Measurements from ENCODE around the gene NELL1.
"Not testable (repeated sequence)": the region's sequence is repeated elsewhere in the genome, so short reads cannot be mapped to it uniquely, and the experiment has no call there.

The NELL1 gene

DNA sequence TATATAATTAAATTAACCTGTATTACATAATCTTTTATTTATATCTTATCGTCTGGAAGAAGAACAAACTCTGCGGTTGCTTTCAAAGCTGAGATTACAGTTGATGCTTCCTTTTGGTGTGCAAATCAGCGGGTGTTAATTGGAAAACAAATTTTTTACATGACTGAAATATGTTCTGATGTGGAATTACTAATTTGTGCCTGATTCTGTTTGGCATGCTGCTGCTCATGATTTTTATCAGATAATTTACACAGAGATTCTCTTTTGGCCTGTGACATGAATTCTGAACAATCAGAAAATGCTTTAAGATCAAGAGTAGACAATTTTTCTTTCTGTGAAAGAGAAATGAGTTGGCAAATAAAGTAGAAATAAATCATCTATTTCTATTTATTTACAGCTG lies 510.8 kb downstream of the NELL1 start:
- DNase-seq (ENCODE audit: low read depth in 4 of 4, low spot score in 1 of 4) = no peak

DNA sequence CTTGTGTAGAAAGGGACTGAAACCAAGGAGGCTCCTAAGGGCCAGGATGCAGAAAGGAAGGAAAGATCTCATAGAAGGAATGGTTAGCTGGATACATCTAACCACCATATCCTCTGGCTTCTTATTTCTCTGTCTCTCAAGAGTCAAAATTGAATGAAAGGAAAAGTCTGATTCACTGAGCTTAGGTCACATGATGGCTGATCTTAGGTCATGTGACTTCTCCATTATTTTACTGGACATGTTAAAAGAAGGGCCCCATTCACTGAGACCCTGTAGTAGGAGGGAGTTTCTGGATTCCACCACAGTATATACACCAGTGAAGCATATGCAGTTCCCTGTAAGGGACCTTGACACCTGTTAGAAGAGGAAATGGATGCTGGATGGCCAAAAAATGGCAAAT lies 516.6 kb downstream of the NELL1 start:
- no peak for DNase-seq (ENCODE audit: low read depth in 4 of 4, low spot score in 1 of 4)

DNA sequence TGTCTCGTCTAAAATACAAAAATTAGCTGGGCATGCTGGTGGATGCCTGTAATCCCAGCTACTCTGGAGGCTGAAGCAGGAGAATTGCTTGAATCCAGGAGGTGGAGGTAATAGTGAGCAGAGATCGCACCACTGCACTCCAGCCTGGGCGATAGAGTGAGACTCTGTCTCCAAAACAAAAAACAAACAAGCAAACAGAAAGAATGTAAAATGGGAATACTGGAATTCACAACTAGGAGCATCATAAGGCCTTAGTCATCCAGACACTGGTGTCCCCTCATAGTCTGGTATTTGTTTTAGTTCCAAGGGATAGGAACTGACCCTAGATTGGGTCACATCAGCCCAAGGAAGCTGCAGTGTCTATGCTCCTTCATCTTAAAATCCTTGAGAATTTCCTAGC lies 520.8 kb downstream of the NELL1 start:
- no peak for DNase-seq (ENCODE audit: low read depth in 4 of 4, low spot score in 1 of 4)

DNA sequence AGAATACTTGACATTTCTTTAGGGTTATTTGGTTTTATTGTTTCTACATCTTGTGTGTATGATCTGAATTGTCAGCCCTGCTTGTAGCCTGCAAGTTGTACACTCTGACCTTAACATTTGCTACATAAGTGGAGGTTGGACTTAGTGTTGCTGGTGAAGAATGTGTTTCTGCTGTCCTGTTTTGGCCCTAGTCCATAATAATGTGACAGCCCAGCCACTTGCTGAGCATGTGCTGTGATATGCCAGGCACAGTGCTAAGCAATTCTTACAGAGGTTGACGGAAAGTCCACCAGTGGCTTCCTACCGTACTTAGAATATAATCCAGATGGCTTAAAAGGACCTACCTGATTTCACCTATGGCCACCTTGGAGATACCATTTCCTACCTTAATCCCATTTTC lies 526.6 kb downstream of the NELL1 start:
- DNase-seq (ENCODE audit: low read depth in 4 of 4, low spot score in 1 of 4) = no peak

DNA sequence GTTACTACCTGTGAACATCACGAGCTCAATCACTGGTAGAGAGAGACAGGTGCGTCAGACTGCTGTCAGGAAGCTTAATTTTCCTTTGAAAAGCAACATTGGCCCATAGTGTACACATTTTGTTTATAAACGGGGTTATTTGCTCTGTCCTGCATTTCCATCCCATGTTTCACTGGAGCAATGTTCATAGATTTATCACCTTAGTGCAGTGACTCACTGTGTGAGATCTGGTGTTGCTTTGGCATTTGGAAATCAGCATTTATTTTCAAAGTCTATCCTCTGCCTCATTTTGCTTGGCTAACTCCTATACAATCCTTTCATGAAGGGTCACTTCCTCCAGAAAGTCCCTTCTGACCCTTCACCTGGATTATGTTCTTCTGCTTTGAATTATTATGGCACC lies 529.1 kb downstream of the NELL1 start:
- no peak for DNase-seq (ENCODE audit: low read depth in 4 of 4, low spot score in 1 of 4)

DNA sequence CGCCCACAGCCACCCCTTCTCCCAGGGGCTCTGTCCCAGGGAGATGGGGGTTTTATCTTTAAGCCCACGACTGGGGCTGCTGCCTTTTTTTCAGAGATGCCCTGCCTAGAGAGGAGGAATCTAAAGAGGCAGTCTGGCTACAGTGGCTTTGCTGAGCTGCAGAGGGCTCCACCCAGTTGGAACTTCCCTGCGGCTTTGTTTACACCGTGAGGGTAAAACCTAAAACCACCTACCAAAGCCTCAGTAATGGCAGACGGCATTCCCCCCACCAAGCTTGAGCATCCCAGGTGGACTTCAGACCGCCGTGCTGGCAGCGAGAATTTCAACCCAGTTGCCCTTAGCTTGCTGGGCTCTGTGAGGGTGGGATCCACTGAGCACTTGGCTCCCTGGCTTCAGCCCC lies 535.8 kb downstream of the NELL1 start:
- no peak for DNase-seq (ENCODE audit: low read depth in 4 of 4, low spot score in 1 of 4)

DNA sequence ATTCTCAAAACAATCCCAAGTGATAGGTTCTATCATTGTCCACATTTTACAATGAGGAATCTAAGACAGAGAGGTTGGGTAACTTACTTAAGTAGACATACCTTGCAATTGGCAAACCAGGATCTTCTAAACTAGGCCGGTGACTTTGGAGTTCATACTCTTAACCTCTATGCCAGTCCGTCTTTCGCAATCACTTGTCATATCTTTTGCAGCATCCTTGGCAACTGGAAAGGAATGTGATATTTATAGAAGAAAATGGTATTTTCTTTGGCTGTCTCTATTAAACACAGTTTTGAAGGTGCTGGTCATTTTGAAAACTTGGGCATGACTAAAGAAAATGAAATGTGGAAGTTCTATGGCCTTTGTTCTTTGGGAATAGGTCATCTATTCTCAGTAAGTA lies 556.5 kb downstream of the NELL1 start:
- no peak for DNase-seq (ENCODE audit: low read depth in 4 of 4, low spot score in 1 of 4)

DNA sequence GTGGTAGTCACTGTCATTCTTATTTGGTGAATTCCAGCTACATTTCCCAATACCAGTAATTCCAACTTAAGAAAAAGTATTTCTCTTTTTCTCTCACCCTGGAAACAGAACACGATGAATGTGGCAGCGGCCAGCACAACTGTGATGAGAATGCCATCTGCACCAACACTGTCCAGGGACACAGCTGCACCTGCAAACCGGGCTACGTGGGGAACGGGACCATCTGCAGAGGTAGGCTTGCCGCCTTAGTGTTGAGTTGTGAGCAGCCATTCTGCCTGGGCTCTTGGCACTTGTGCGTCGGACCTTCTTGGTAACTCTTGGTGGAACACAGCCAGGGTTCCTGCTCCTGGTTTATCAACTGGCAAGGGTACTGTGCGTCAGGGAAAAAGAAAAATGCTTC lies 559.8 kb downstream of the NELL1 start:
- no peak for DNase-seq (ENCODE audit: low read depth in 4 of 4, low spot score in 1 of 4)

DNA sequence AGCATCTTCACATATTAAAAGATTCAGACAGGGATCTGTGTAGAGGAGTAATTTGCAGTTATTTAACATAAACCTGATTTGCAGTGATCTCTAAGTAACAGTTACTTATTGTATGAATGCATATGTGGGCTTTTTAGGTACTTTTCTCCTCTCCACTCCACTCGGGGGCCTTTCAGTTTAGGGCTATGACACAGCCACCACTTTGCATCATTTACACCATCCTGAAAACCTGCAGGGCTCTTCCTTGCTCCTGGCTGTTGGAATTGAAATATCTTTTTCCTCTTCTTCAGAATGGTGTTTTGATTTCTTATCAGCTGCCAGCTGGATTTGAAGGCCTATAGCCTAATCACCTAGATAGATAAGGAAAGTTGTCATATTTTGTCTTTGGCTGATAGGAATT lies 580.8 kb downstream of the NELL1 start:
- DNase-seq (ENCODE audit: low read depth in 4 of 4, low spot score in 1 of 4) = no peak

DNA sequence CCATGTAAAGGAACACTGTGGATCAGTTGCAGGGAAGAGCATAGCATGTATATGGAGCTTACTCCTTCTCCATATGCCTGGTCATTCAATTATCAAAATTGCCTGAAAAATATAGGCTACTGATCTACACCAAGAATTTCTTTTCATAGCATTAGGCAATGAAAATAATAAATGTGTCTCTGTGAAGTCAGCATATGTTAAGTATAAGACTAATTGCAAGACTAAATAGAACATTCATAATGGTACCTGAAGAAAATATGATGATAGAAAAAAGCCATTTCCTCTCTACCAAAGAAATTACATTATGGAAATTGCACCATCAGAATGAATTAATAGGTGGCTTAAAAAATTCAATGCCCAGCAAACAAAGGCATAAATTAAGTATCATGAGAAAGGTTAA lies 584.7 kb downstream of the NELL1 start:
- DNase-seq (ENCODE audit: low read depth in 4 of 4, low spot score in 1 of 4) = no peak

DNA sequence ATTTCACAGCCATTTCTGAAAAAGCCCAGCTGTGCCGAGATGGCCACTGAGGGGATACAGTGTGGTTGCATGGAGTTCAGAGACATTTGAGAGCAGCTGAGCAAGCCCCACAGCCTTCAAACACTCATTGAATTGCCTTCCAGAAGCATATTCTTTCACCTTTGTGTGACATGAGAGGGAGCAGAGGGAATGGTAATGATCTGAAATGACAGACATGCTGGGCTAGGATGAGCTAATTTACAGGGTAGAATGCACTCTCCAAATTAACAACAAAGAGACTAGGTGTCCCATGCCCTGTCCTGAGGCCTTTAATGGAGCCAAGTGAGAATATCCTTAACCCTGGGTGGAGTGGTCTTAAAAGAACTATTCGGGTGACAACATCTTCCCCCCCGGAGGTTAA lies 585.4 kb downstream of the NELL1 start:
- DNase-seq (ENCODE audit: low read depth in 4 of 4, low spot score in 1 of 4) = no peak

DNA sequence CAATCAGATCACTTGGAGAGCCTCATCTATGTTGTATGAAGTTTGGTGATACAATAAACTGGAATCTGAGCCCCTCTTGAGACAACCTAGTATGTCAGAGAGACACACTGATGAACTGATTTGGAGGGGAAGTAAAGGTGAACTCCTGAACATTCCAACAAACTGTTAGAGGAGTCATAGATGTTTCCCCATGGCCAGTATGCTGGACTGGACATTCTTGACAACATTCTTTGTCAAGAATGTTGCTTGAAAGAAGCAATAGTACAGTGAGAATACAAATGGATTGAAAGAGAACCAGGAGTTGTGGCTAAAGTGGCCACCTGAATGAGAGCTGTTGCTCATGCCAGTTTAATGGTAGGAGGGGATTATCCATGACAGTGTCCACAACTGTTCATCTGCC lies 588.1 kb downstream of the NELL1 start:
- DNase-seq (ENCODE audit: low read depth in 4 of 4, low spot score in 1 of 4) = no peak

DNA sequence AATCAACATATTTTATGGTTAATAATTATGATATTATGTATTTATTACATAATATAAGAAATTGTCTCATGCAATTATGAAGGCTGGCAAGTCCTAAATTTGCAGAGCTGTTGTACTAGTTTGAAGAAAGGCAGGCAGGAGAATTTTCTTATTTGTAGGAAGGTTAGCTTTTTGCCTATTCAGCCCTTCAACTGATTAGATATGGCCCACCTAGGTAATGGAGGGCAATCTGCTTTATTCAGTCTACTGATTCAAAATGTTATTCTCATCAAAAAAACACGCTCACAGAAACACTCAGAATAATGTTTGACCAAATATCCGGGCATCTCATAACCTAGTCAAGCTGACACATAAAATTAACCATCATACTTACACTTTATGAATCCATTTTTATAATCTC lies 589.0 kb downstream of the NELL1 start:
- DNase-seq (ENCODE audit: low read depth in 4 of 4, low spot score in 1 of 4) = no peak

DNA sequence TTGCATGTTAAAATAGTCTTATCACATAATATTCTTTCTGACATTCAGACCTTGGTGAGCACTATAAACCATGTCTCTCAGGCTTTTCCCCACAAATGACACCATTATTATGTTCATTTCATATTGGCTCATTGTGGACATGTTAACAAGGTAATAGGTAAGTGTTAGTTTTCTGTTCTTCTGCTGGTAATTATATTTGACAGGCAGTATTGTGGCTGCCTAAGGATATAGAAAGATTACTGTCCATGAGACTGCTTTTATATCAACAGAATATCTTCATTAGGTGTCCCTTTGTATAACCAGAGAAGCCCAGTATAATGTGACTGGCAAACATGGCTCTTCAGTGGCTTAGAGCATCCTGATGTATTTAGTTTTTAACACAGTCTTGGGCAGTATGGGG lies 590.7 kb downstream of the NELL1 start:
- no peak for DNase-seq (ENCODE audit: low read depth in 4 of 4, low spot score in 1 of 4)

DNA sequence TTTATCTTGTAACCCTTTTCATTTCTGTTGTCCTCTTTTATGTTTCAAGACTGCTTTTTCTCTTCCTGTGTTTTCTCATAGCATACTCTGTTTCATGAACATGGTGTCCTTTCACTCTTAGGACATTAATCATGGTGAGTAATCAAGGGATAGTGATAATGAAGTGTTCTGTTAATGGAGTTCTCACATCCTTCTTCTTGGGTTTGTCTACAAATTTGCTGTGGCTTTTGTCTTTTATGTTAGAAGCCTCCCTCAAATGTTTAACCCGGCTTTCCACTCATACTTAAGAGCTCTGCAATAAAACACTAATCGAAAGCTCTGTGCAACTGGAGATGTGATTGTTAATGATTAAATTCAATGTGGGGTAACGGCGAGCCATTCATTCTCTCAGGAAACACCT lies 593.6 kb downstream of the NELL1 start:
- DNase-seq (ENCODE audit: low read depth in 4 of 4, low spot score in 1 of 4) = no peak

DNA sequence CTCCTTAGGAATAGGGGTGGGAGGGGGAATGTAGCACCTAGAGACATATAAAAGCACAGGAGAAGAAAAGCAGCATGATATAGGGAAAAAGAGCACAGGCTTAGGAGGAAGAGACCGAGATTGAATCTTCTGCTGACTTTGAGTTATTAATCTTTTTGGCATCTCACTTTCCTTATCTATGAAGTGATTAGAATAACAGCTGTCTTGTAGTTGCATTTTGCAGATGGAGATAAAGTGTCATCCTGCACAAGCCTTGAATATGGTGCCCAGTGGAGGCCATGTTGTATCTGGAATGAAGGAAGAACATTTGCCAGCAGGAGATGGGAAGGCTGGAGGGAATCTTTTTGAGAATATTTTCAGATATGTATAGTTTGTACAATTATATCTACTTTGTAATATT lies 594.7 kb downstream of the NELL1 start:
- DNase-seq (ENCODE audit: low read depth in 4 of 4, low spot score in 1 of 4) = no peak

DNA sequence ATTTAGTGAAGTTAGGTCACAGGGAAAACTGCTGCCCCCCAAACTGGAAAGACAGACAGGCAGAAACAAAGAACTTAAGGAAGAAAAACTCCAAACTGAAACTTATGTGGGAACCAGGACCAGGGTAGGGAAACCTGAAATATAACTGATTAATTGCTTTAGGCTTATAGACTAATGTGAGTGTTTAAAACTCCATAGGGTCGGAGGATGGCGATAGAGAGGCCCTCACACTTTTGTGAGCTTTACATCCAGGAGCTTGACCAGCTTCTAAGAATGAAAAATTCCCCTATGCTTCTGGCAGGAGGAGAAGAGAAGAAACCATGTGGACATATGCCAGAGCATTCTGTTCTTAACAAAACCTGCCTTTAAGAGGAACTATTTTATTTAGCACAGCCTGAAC lies 598.6 kb downstream of the NELL1 start:
- DNase-seq (ENCODE audit: low read depth in 4 of 4, low spot score in 1 of 4) = no peak

DNA sequence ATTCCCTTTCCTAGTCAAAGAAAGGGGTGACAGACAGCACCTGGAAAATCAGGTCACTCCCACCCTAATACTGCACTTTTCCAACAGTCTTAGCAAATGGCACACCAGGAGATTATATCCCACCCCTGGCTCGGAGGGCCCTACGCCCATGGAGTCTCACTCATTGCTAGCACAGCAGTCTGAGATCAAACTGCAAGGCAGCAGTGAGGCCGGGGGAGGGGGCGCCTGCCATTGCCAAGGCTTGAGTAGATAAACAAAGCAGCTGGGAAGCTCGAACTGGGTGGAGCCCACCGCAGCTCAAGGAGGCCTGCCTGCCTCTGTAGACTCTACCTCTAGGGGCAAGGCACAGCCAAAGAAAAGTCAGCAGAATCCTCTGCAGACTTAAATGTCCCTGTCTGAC lies 602.8 kb downstream of the NELL1 start:
- DNase-seq (ENCODE audit: low read depth in 4 of 4, low spot score in 1 of 4) = not testable (repeated sequence)

DNA sequence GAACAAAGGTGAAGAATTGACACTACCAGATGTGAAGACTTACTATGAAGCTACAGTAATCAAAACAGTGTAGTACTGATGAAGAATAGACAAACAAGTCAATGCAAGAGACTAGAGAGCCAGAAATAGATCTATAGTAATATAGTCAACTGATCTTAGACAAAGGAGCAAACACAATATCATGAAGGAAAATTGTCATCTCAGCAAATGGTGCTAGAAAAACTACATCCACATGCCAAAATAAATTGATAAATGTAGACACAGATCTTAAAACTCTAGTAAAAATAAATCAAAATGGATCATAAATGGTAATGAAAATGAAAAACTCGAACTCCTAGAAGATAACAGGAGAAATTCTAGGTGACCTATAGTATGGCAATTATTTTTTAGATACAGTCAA lies 609.5 kb downstream of the NELL1 start:
- no peak for DNase-seq (ENCODE audit: low read depth in 4 of 4, low spot score in 1 of 4)

DNA sequence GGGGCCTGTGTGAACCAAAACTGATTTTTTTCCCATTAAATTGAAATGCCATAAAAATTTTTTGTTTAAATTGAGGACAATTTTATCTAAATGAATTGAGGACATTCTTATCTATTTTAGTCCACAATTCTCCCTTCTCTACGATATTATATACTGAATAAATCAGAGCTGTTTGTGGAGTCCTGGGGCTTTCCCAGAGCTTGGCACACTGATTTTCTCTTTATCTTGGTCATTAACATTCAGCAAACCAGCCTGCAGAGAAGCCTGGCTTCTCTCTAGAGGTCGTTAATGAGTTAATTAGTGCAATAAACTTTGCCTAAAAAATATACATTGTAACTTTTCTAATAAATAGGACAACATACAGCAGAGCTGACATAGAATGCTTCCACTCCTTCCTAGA lies 615.7 kb downstream of the NELL1 start:
- no peak for DNase-seq (ENCODE audit: low read depth in 4 of 4, low spot score in 1 of 4)

DNA sequence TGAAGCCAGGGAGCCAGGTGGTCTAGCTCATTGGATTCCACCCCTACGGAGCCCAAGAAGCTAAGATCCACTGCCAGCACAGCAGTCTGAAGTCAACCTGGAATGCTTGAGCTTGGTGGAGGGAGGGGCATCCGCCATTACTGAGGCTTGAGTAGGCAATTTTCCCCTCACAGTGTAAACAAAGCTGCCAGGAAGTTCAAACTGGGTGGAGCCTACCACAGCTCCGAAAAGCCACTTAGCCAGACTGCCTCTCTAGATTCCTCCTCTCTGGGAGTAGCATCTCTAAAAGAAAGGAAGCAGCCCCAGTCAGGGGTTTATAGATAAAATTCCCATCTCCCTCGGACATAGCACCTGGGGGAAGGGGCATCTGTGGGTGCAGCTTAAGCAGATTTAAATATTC lies 620.3 kb downstream of the NELL1 start:
- no peak for DNase-seq (ENCODE audit: low read depth in 4 of 4, low spot score in 1 of 4)

DNA sequence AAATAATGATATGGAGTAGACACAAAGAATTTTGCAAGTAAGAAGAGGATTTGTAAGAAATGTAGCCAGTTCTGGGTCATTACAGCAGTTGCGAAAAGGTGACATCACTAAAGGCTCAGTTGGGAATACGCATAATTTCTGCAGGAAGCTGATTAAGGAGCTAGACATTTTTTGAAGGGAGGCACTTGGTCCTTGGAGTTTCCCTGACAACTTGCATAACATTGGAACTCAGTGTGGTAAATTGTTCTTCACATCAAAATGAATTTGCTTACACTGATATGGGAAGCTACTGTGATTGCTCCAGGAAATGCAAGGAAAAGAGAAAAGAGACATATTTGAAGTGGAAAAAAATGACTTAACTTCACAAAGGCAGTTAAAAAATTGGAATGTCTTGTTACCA lies 626.1 kb downstream of the NELL1 start:
- no peak for DNase-seq (ENCODE audit: low read depth in 4 of 4, low spot score in 1 of 4)

DNA sequence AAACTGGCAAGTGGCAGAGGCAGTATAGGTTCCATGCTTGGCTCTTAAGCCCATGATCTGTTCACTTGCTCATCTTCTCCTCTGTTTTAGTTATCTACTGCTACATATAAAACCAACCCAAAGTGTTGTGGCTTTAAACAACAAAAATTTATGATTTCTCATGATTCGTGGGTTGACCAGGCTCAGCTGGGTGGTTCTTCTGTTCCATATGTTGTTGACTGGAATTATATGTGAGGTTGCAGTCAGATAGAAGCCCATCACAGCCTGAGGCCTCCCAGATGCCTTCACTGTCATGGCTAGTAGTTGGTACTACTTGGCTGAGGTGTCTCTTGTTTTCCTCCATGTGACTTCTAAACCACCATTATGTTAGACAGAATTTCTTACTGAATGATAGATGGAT lies 632.6 kb downstream of the NELL1 start:
- DNase-seq (ENCODE audit: low read depth in 4 of 4, low spot score in 1 of 4) = no peak

DNA sequence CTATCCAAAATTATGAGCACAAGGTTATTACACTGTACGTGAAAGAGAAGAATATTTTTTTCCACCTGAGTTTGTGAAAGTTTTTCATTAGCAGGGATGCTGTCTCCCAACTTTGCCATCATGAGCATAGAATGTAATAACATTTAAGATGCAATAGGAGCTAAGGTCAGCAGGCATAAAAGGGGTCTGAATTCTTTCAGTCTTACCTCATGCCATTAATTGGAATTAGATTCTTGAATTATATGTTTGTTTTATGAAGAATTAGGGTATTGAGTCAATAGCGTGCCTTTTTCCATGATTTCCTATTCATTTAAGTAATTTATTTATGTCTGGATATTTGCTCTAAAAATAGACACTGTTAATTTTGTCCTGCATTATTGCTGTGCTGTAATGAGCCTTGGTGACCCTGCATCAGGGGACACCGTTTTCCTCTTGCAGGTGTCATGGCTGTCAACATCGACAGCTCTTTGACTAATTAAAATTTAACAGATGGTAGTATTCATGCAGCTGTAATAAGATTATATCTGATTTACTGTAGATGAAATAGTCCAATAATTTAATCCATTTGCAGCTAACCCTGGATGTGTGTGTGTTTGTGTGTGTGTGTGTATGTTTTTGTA lies 637.5 kb downstream of the NELL1 start:
- DNase-seq (ENCODE audit: low read depth in 4 of 4, low spot score in 1 of 4) = no peak

Data from stimulated activated CD4-positive, alpha-beta T cell treated with anti-CD3 and anti-CD28 coated beads, Interleukin-1b, Interleukin-23, amount 100 ng/mL, for 24 hours (primary cell).